ENCODE results near the gene CWC22. TPM values are rescaled to one million over a fixed set of nuclear protein-coding genes. Genes with fewer than 3 reads are reported as not detected.

Gene CWC22
- 10.8 to 15.2 TPM (median 12.4 TPM) in 5 replicates for total RNA-seq (2022; extraction: Qiagen RNA extraction; ENCODE audit: low read depth)

GRCh38 chr2:180006781-180007579, at the start of gene CWC22:
CWC22 (minus strand) TSS chr2:180007297; CDS start chr2:179993341, 13,956 bp downstream.

Other genes starting within 250 kb of the CWC22 start
- gene ZNF385B, start 145.7 kb downstream of the CWC22 start, total RNA-seq (2022; extraction: Qiagen RNA extraction; ENCODE audit: low read depth) = 0.15 to 0.18 TPM (median 0.17 TPM) in 3 of 5 replicates, not detected in the others